Heart right ventricle (tissue), 16 donors: Measurements from ENCODE around the gene CATSPERZ. TPM values are rescaled to one million over a fixed set of nuclear protein-coding genes. Genes with fewer than 3 reads are reported as not detected.

ENCODE experiments used
- ATAC-seq, 8 donors: fragments of 200-7000 bp; cut with Tn5 transposase; one replicate each; pipeline ENCODE4 v1.9.1; 2020; ENCODE audit warnings: mild to moderate bottlenecking in 8 of 8, moderate library complexity in 8 of 8, moderate number of reproducible peaks in 1 of 8
- DNase-seq, 2 donors: peaks; one replicate each; pipeline ENCODE4 v3.0.0-alpha.2; 2020
- H3K27ac ChIP-seq, 10 donors: fragments of 200-600 bp; sonication (generic) in 2 of 10; one replicate each; pipeline versions ENCODE4 v1.5.0 to v1.8.0; 2020 to 2022; ENCODE audit warnings: mild to moderate bottlenecking in 3 of 10
- H3K27me3 ChIP-seq, 7 donors: fragments of 200-600 bp; one replicate each; pipeline ENCODE4 v1.8.0; 2021 to 2022; ENCODE audit warnings: mild to moderate bottlenecking in 2 of 7
- H3K36me3 ChIP-seq, 9 donors: fragments of 200-600 bp; sonication (generic) in 1 of 9; one replicate each; pipeline versions ENCODE4 v1.5.0 to v1.8.0; 2020 to 2022; ENCODE audit warnings: mild to moderate bottlenecking in 2 of 9
- H3K4me1 ChIP-seq, 9 donors: fragments of 200-600 bp; sonication (generic) in 1 of 9; one replicate each; pipeline versions ENCODE4 v1.5.0 to v1.8.0; 2020 to 2022; ENCODE audit warnings: mild to moderate bottlenecking in 4 of 9
- H3K4me3 ChIP-seq, 10 donors: fragments of 200-600 bp; sonication (generic) in 2 of 10; one replicate each; pipeline versions ENCODE4 v1.5.0 to v1.8.0; 2020 to 2022; ENCODE audit warnings: mild to moderate bottlenecking in 7 of 10, moderate library complexity in 2 of 10
- H3K9me3 ChIP-seq, 11 donors: fragments of 200-600 bp in 10 of 11; sonication (generic) in 2 of 11; one replicate each; pipeline versions ENCODE4 v1.5.0 to v1.8.0; 2013 to 2022; ENCODE audit warnings: mild to moderate bottlenecking in 2 of 11, control low read depth in 1 of 11, moderate library complexity in 1 of 11
- WGBS, 2 donors: extraction: QIAGEN DNeasy Blood & Tissue Kit; methylation state at CpG; one replicate each; pipeline ENCODE4 v1.1.7; 2013; ENCODE audit warnings: inconsistent platforms in 1 of 2; 5-methylcytosine and 5-hydroxymethylcytosine counted together
- intact Hi-C, 10 donors: fragments of 100-400 bp; cut with DNase I; formaldehyde crosslinking; loops; one replicate each; pipeline versions ENCODE4 v1.11.1 to v1.14.2; 2022
- polyA plus RNA-seq, 2 donors: library from polyadenylated mRNA; stranded (reverse); fragments of 200-250 nt; gene quantifications; one replicate each; pipeline ENCODE4 v1.2.3, GENCODE V29; 2013
- total RNA-seq, 10 donors: library from RNA; stranded (reverse); fragmentation: NEBNext Ultra II Directional in 3 of 10; extraction: Animal tissue kit (Norgen Biotek cat#: 25700) in 3 of 10; gene quantifications; one replicate each; pipeline versions ENCODE4 v1.2.1 to v1.2.4, GENCODE V29; 2021 to 2023
- TF ChIP-seq, protein P1 (sequence below), 9 donors: fragments of 200-600 bp; sonication (generic) in 2 of 9; IDR thresholded peaks; one replicate each; pipeline versions ENCODE4 v1.5.0 to v1.8.0; 2021 to 2022; ENCODE audit warnings: antibody characterized with exemption in 9 of 9, mild to moderate bottlenecking in 5 of 9, moderate library complexity in 1 of 9
- donor health status: Arrhythmogenic right ventricular cardiomyopathy.
- donor health status: ischemic (EF 13 %, LVEDD 7.1; RV severe dilation, severe dysfunction).
- donor health status: healthy with polysubstance abuse.
- donor health status: DM: no; HTN: yes; CAD: no.
- donor health status: DM: no; HTN: no; CAD: no.
- donor health status: ischemic (EF 25% LVEDD 6.9; RV normal size, moderate dysfunction).
- donor health status: ischemic (EF 25% LVEDD 5.7; RV mildly dilated, moderate dysfunction).
- donor health status: healthy.
- donor health status: DM: yes; HTN: yes; CAD: no.
- donor health status: Ischemic cardiomyopathy.
- donor health status: ischemic (EF 35%, LVEDD 5.7; RV mildly dilated, moderate dysfunction).
- donor health status: nonischemic (EF 11% LVEDD 7.7; RV severe dilation, severe dysfunction).
- donor health status: DM: yes; HTN: yes; CAD: no.
- donor health status: PGD.
- donor health status: ischemic (EF 29% LVEDD 5.4; RV normal size, mild dysfunction).
- donor health status: nonischemic (EF 23%, LVEDD 6.1; RV moderate dilation, normal function).

Gene CATSPERZ
- total and polyA plus RNA-seq, 12 donors, result 0.10 TPM; not detected in 11

DNA sequence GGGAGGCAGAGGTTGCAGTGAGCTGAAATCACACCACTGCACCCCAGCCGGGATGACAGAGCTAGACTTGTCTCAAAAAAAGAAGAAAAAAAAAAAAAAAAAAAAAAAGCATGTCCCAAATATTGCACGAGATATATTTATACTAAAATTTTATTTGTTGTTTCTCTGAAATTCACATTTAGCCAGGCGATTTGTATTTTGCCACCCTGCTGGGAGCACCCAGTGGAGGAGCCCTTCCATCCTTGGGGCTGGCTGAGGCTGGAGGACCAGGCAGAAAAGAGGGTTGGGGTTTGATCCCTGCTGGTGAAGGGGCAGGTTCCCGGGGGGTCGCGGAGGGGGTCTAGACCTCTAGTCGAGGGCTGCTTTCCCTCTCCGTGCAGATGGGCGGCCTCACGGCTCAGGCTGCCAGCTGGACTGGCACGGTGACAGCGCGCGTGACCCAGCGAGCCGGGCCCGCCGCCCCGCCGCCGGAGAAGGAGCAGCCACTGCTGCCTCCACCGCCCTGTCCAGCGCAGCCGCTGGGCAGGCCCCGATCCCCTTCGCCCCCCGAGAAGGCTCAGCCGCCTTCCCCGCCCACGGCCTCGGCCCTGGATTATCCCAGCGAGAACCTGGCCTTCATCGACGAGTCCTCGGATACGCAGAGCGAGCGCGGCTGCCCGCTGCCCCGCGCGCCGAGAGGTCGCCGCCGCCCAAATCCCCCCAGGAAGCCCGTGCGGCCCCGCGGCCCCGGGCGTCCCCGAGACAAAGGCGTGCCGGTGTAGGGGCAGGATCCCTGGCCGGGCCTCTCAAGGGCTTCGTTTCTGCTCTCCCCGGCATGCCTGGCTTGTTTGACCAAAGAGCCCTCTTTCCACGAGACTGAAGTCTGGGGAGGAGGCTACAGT, 952 bp upstream of the CATSPERZ start:
- H3K27me3 ChIP-seq, result peaks cover 6 to 78% (median 73%) of the 10 kb centered on the region in 7 donors
- DNase-seq (peak; percentile 60 to 74), ATAC-seq (peak; percentile 21 to 64 (median 51))
- TF ChIP-seq, protein P1, sequence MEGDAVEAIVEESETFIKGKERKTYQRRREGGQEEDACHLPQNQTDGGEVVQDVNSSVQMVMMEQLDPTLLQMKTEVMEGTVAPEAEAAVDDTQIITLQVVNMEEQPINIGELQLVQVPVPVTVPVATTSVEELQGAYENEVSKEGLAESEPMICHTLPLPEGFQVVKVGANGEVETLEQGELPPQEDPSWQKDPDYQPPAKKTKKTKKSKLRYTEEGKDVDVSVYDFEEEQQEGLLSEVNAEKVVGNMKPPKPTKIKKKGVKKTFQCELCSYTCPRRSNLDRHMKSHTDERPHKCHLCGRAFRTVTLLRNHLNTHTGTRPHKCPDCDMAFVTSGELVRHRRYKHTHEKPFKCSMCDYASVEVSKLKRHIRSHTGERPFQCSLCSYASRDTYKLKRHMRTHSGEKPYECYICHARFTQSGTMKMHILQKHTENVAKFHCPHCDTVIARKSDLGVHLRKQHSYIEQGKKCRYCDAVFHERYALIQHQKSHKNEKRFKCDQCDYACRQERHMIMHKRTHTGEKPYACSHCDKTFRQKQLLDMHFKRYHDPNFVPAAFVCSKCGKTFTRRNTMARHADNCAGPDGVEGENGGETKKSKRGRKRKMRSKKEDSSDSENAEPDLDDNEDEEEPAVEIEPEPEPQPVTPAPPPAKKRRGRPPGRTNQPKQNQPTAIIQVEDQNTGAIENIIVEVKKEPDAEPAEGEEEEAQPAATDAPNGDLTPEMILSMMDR (IDR thresholded peaks at IDR 0.05), result peak in 1 of 9 donors; percentile 14
- intact Hi-C loops, result loop anchor here in 2 of 10 donors (5.0 kb wide), 1 partner anchor 92 kb away; the partner anchor contains the start of gene FERMT3 (in 2 of the 2)
- no peaks in the 10 kb centered on the region for H3K9me3 ChIP-seq
- WGBS, 2 donors, result 4 to 6% methylated on average over 48 to 60 of the region's 60 CpGs
- peak overlapping the region in 9 of 10 donors; percentile 27 to 51 (median 48) for H3K4me3 ChIP-seq
- H3K4me1 ChIP-seq, result peaks cover 14 to 40% (median 33%) of the 10 kb centered on the region in 9 donors
- peak overlapping the region in 4 of 10 donors; percentile 4 to 58 (median 31) for H3K27ac ChIP-seq
- no peaks in the 10 kb centered on the region for H3K36me3 ChIP-seq

DNA sequence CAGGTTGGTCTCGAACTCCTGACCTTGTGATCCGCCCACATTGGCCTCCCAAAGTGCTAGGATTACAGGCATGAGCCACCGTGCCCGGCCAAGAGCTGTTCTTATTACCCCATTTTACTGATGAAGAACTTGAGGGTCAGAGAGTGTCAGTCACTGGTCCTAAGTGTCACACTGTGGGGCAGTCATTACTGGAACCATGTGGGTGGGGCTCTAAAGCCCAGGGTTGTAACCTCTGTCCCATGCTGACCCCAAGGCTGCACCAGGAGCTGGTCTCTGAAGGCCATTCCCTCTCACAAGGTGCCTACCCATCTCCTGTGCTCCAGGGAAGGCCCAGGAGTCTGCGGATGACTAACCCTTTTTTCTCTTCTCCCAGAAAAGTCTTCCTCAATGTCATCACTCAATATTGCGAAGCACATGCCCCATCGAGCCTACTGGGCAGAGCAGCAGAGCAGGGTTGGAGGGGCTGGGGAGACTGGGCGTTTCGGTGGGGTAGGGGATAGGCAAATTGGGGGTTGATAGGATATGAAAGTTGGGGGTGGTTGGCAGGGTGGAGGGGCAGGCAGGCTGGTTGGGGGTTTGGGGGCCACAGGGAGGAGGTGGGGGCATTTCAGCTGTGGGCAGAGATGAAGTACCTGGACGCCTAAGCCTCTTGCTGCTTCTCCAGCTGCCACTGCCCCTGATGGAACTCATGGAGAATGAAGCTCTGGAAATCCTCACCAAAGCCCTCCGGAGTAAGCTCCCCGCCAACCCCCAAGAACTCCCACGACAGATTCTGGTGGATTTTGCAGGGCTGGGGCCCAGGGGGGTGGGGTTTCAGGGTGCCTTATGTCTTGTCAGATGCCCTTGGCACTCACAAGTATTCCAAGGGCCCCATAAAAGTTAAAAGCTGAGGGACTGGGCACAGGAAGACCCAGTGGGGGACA, 3.2 kb downstream of the CATSPERZ start:
- ATAC-seq, result no peak
- Histone ChIP-seq H3K9me3 (no peaks in the 10 kb centered on the region), H3K36me3 (peaks cover 0 to 14% (median 0%) of the 10 kb centered on the region in 9 donors), H3K27ac (peak overlapping the region in 9 of 10 donors; percentile 90 to 98 (median 96)), H3K4me3 (peak overlapping the region in 2 of 10 donors; percentile 78 to 89), H3K27me3 (peaks cover 0 to 37% (median 32%) of the 10 kb centered on the region in 7 donors), H3K4me1 (peaks cover 23 to 59% (median 51%) of the 10 kb centered on the region in 9 donors)
- no peak for DNase-seq
- intact Hi-C loops, result loop anchor here in 6 of 10 donors (2.0 to 5.0 kb wide), 7 partner anchors 19 to 101 kb away; partner anchors contain the start of genes BAD (in 2 of the 6), GPR137 (in 2 of the 6), PPP1R14B (in 2 of the 6) and FERMT3 (in 1 of the 6)
- WGBS, 2 donors, result 86 to 87% methylated on average over 13 of the region's 13 CpGs
- TF ChIP-seq, protein P1 (IDR thresholded peaks at IDR 0.05), result no peak

DNA sequence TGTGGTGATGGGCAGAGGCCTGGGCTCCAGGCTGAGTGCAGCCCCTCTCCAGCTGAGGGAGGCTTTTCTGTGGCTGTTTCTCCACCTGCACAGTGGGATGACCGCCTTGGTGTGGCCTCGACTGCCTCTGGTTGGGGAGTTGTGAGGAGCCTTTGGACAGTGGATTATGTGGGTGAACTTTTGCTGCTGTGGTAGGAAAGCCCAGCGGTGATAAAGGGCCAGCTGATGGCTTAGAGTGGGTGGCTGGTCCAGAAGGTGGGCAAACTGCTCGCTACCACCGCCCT, 3.8 kb downstream of the CATSPERZ start:
- ATAC-seq (no peak), DNase-seq (no peak)
- TF ChIP-seq, protein P1 (IDR thresholded peaks at IDR 0.05), result no peak
- peaks cover 0 to 16% (median 0%) of the 10 kb centered on the region in 9 donors for H3K36me3 ChIP-seq
- peak overlapping the region in 9 of 10 donors; percentile 90 to 98 (median 96) for H3K27ac ChIP-seq
- peak overlapping the region in 8 of 10 donors; percentile 54 to 93 (median 77) for H3K4me3 ChIP-seq
- peaks cover 23 to 57% (median 49%) of the 10 kb centered on the region in 9 donors for H3K4me1 ChIP-seq
- 59 to 63% methylated on average over 5 of the region's 5 CpGs for WGBS, 2 donors
- peaks cover 0 to 31% (median 26%) of the 10 kb centered on the region in 7 donors for H3K27me3 ChIP-seq
- intact Hi-C loops, result loop anchor here in 6 of 10 donors (2.0 to 5.0 kb wide), 7 partner anchors 19 to 102 kb away; partner anchors contain the start of genes BAD (in 2 of the 6), GPR137 (in 2 of the 6), PPP1R14B (in 2 of the 6) and FERMT3 (in 1 of the 6)
- no peaks in the 10 kb centered on the region for H3K9me3 ChIP-seq
